H9 (cell line): ENCODE results near the gene LRRC28. TPM values are rescaled to one million over a fixed set of nuclear protein-coding genes. Genes with fewer than 3 reads are reported as not detected.

Experiments used
- DNase-seq: peaks from one replicate; pipeline ENCODE4 v3.0.0-alpha.2; 2017
- H2AFZ ChIP-seq: one replicate; pipeline ENCODE4 v1.6.1; 2013; ENCODE audit warnings: mild to moderate bottlenecking, low read length, control low read depth, moderate library complexity
- H2AK5ac ChIP-seq: 2 replicates; pipeline ENCODE4 v1.6.1; 2013; ENCODE audit warnings: low read length, control low read depth, mixed read lengths; ENCODE audit not compliant: insufficient read length
- H2BK120ac ChIP-seq: one replicate; pipeline ENCODE4 v1.6.1; 2013; ENCODE audit warnings: low read depth, mild to moderate bottlenecking, low read length, control low read depth, inconsistent platforms; ENCODE audit not compliant: poor library complexity, severe bottlenecking
- H2BK12ac ChIP-seq: 2 replicates; pipeline ENCODE4 v1.6.1; 2013; ENCODE audit warnings: low read length, control low read depth, mixed read lengths, low read depth; ENCODE audit not compliant: insufficient read length
- H2BK15ac ChIP-seq: 2 replicates; pipeline ENCODE4 v1.6.1; 2013; ENCODE audit warnings: low read depth, low read length, control low read depth
- H2BK20ac ChIP-seq: one replicate; pipeline ENCODE4 v1.6.1; 2013; ENCODE audit warnings: low read depth, mild to moderate bottlenecking, low read length, control low read depth, inconsistent platforms; ENCODE audit not compliant: poor library complexity, severe bottlenecking
- H2BK5ac ChIP-seq: 2 replicates; pipeline ENCODE4 v1.6.1; 2013; ENCODE audit warnings: low read length, control low read depth, mixed read lengths; ENCODE audit not compliant: insufficient read length
- H3K14ac ChIP-seq: 2 replicates; pipeline ENCODE4 v1.6.1; 2013; ENCODE audit warnings: low read length, control low read depth; ENCODE audit not compliant: insufficient read depth
- H3K18ac ChIP-seq: 2 replicates; pipeline ENCODE4 v1.6.1; 2013; ENCODE audit warnings: low read depth, mild to moderate bottlenecking, mixed read lengths, low read length, control low read depth; ENCODE audit not compliant: insufficient read length
- H3K23ac ChIP-seq: 2 replicates; pipeline ENCODE4 v1.6.1; 2013; ENCODE audit warnings: low read length, control low read depth, mixed read lengths, low read depth; ENCODE audit not compliant: insufficient read length
- H3K23me2 ChIP-seq: 2 replicates; pipeline ENCODE4 v1.6.1; 2013; ENCODE audit warnings: low read depth, mild to moderate bottlenecking, mixed read lengths, low read length, control low read depth; ENCODE audit not compliant: insufficient read length, poor library complexity, severe bottlenecking
- H3K27ac ChIP-seq: 2 replicates; pipeline ENCODE4 v1.5.1; 2013; ENCODE audit warnings: low read length, control low read depth, mixed read lengths, low read depth; ENCODE audit not compliant: insufficient read length
- H3K27me3 ChIP-seq: 2 replicates; pipeline ENCODE4 v1.6.1; 2013; ENCODE audit warnings: low read length, control low read depth, inconsistent platforms; ENCODE audit not compliant: insufficient read depth
- H3K4ac ChIP-seq: 2 replicates; pipeline ENCODE4 v1.6.1; 2013; ENCODE audit warnings: low read depth, mild to moderate bottlenecking, control low read depth, inconsistent platforms, low read length, moderate library complexity
- H3K4me1 ChIP-seq: 2 replicates; pipeline ENCODE4 v1.6.1; 2013; ENCODE audit warnings: low read length, control low read depth, inconsistent platforms; ENCODE audit not compliant: insufficient read depth
- H3K4me2 ChIP-seq: 2 replicates; pipeline ENCODE4 v1.6.1; 2013; ENCODE audit warnings: low read length, control low read depth, mixed read lengths; ENCODE audit not compliant: insufficient read length, insufficient read depth
- H3K56ac ChIP-seq: 2 replicates; pipeline ENCODE4 v1.6.1; 2013; ENCODE audit warnings: low read depth, mild to moderate bottlenecking, mixed read lengths, low read length, control low read depth; ENCODE audit not compliant: insufficient read length
- H3K79me1 ChIP-seq: 2 replicates; pipeline ENCODE4 v1.6.1; 2013; ENCODE audit warnings: low read depth, mild to moderate bottlenecking, moderate library complexity, low read length, control low read depth, inconsistent platforms; ENCODE audit not compliant: insufficient read depth, poor library complexity, severe bottlenecking
- H3K79me2 ChIP-seq: 2 replicates; pipeline ENCODE4 v1.6.1; 2013; ENCODE audit warnings: low read length, control low read depth, inconsistent platforms; ENCODE audit not compliant: insufficient read depth
- H3K9ac ChIP-seq: 2 replicates; pipeline ENCODE4 v1.6.1; 2013; ENCODE audit warnings: low read length, control low read depth, mixed read lengths; ENCODE audit not compliant: insufficient read length; ENCODE audit errors: extremely low read depth
- H3K9me3 ChIP-seq: one replicate; pipeline ENCODE4 v1.6.1; 2013; ENCODE audit warnings: low read depth, low read length, inconsistent platforms; ENCODE audit not compliant: control insufficient read depth
- H3T11ph ChIP-seq: one replicate; pipeline ENCODE4 v1.6.1; 2013; ENCODE audit warnings: mild to moderate bottlenecking, low read length, control low read depth, inconsistent platforms
- H4K20me1 ChIP-seq: one replicate; pipeline ENCODE4 v1.6.1; 2013; ENCODE audit not compliant: control insufficient read depth, insufficient read length, insufficient read depth
- H4K5ac ChIP-seq: 2 replicates; pipeline ENCODE4 v1.6.1; 2013; ENCODE audit warnings: low read depth, mild to moderate bottlenecking, mixed read lengths, low read length, control low read depth; ENCODE audit not compliant: insufficient read length
- H4K8ac ChIP-seq: replicated peaks from 2 replicates; pipeline ENCODE4 v1.6.1; 2013; ENCODE audit warnings: low read length, control low read depth, mixed read lengths, low read depth; ENCODE audit not compliant: insufficient read length
- H4K91ac ChIP-seq: 2 replicates; pipeline ENCODE4 v1.6.1; 2013; ENCODE audit warnings: low read depth, mild to moderate bottlenecking, moderate library complexity, mixed read lengths, low read length, control low read depth; ENCODE audit not compliant: insufficient read length
- H3K27ac Mint-ChIP-seq, 3 experiments: 2 replicates in 2 of 3; 3 replicates in 1 of 3; pipeline ENCODE4 v1.8.0; 2020 to 2021; ENCODE audit warnings: mixed read lengths in 3 of 3, mild to moderate bottlenecking in 1 of 3, moderate library complexity in 1 of 3
- H3K27me3 Mint-ChIP-seq: 2 replicates; pipeline ENCODE4 v1.8.0; 2021; ENCODE audit warnings: low read depth, mild to moderate bottlenecking, moderate library complexity, mixed read lengths
- H3K36me3 Mint-ChIP-seq, 3 experiments: 2 replicates in 2 of 3; 3 replicates in 1 of 3; pipeline ENCODE4 v1.8.0; 2020 to 2021; ENCODE audit warnings: low read depth in 3 of 3, mixed read lengths in 3 of 3; ENCODE audit not compliant: insufficient read depth in 1 of 3
- H3K4me1 Mint-ChIP-seq, 2 experiments: 2 replicates each; pipeline ENCODE4 v1.8.0; 2020; ENCODE audit warnings: mixed read lengths in 2 of 2
- H3K4me3 Mint-ChIP-seq, 2 experiments: 2 replicates in 1 of 2; 3 replicates in 1 of 2; pipeline ENCODE4 v1.8.0; 2020 to 2021; ENCODE audit warnings: mild to moderate bottlenecking in 2 of 2, mixed read lengths in 2 of 2, moderate library complexity in 1 of 2
- H3K9me3 Mint-ChIP-seq, 2 experiments: 2 replicates in 1 of 2; 3 replicates in 1 of 2; pipeline ENCODE4 v1.8.0; 2020; ENCODE audit warnings: mild to moderate bottlenecking in 2 of 2, mixed read lengths in 2 of 2, moderate library complexity in 1 of 2
- CTCF ChIP-seq: fragments of 200-600 bp; sonication (generic); conservative IDR thresholded peaks from 3 replicates; pipeline ENCODE4 v1.8.0; 2021; ENCODE audit warnings: antibody characterized with exemption, mild to moderate bottlenecking
- whole genome bisulfite sequencing: extraction: QIAGEN DNeasy Blood & Tissue Kit; methylation state at CpG from one replicate; pipeline ENCODE4 v1.1.7; 2013; ENCODE audit warnings: missing lambda C conversion rate, low lambda C conversion rate, mixed read lengths; ENCODE audit not compliant: insufficient read length; ENCODE audit errors: extremely low coverage; 5-methylcytosine and 5-hydroxymethylcytosine counted together
- total RNA-seq: library from RNA; stranded (reverse); gene quantifications from 2 replicates; pipeline ENCODE4 v1.2.1, GENCODE V29; 2021

The LRRC28 gene
- total RNA-seq, 1 experiment from 2014 or later = 17.6 TPM

- no peaks in the 10 kb centered on the region for H3K79me1 ChIP-seq
- H3K9me3 ChIP-seq = no peaks in the 10 kb centered on the region
- no peak overlapping the region for H2BK20ac ChIP-seq
- no peak overlapping the region for H3K14ac ChIP-seq
- H3K4me1 Mint-ChIP-seq = peaks cover 10 to 15% of the 10 kb centered on the region in 2 experiments
- no peak overlapping the region for H3K27ac ChIP-seq
- no peaks in the 10 kb centered on the region for H3K27me3 ChIP-seq
- peaks cover 0 to 3% of the 10 kb centered on the region in 2 experiments; a peak in 1 of 5 replicates for H3K9me3 Mint-ChIP-seq
- H3K27ac Mint-ChIP-seq = no peak overlapping the region
- no CpG with 5 or more reads among the region's 10 CpGs for WGBS
- no peak overlapping the region for H3K4ac ChIP-seq
- no peak overlapping the region for H3K18ac ChIP-seq
- H3K9ac ChIP-seq = no peak overlapping the region
- no peaks in the 10 kb centered on the region; the same call in 1 of the 2 replicates for H3K27me3 Mint-ChIP-seq
- H2BK12ac ChIP-seq = no peak overlapping the region
- H3K23me2 ChIP-seq = no peaks in the 10 kb centered on the region
- H4K8ac ChIP-seq = no peak overlapping the region
- no peak overlapping the region for H2BK15ac ChIP-seq
- no peak for DNase-seq
- no peak overlapping the region for H3K4me3 Mint-ChIP-seq
- no peak overlapping the region for H2AK5ac ChIP-seq
- no peaks in the 10 kb centered on the region for H3K4me1 ChIP-seq
- no peaks in the 10 kb centered on the region for H3K79me2 ChIP-seq
- no peak overlapping the region for H2BK120ac ChIP-seq
- no peak overlapping the region for H3K56ac ChIP-seq
- peaks cover 4% of the 10 kb centered on the region for H4K20me1 ChIP-seq
- no peak overlapping the region for H3K4me2 ChIP-seq
- no peaks in the 10 kb centered on the region for H3K36me3 Mint-ChIP-seq
- no peak overlapping the region for H2AFZ ChIP-seq
- no peak overlapping the region for H2BK5ac ChIP-seq
- no peak overlapping the region for H3K23ac ChIP-seq
- no peak overlapping the region for H3T11ph ChIP-seq
- TF ChIP-seq CTCF = no peak
- no peak overlapping the region for H4K5ac ChIP-seq
- no peak overlapping the region for H4K91ac ChIP-seq
Measured at GRCh38 chr15:99424131-99424571, 172.9 kb downstream of the LRRC28 start.
